GM13977 (cell line): ENCODE results near the gene APBA1.

ENCODE experiments used
- DNase-seq: peaks from one replicate; pipeline ENCODE4 v3.0.0; 2012; ENCODE audit warnings: low spot score
- in situ Hi-C: fragments of 300-500 bp; cut with MboI; formaldehyde crosslinking; loops from one replicate; pipeline ENCODE4 v1.12.0; 2022; ENCODE audit warnings: low sequenced_read_pairs, low pct_unique_long_range_greater_than_20kb, mixed read lengths, inconsistent platforms; ENCODE audit not compliant: unreplicated experiment
- TF ChIP-seq, protein P1 (sequence below): IDR thresholded peaks from 2 replicates; pipeline ENCODE4 v1.5.1; 2012; ENCODE audit warnings: mild to moderate bottlenecking, control low read depth; ENCODE audit not compliant: insufficient read depth; ENCODE audit errors: extremely low read depth, missing control alignments

Gene APBA1

GRCh38 chr9:69400470-69400869 is 271.7 kb downstream of the APBA1 start:
- no peak for DNase-seq
- TF ChIP-seq, protein P1, sequence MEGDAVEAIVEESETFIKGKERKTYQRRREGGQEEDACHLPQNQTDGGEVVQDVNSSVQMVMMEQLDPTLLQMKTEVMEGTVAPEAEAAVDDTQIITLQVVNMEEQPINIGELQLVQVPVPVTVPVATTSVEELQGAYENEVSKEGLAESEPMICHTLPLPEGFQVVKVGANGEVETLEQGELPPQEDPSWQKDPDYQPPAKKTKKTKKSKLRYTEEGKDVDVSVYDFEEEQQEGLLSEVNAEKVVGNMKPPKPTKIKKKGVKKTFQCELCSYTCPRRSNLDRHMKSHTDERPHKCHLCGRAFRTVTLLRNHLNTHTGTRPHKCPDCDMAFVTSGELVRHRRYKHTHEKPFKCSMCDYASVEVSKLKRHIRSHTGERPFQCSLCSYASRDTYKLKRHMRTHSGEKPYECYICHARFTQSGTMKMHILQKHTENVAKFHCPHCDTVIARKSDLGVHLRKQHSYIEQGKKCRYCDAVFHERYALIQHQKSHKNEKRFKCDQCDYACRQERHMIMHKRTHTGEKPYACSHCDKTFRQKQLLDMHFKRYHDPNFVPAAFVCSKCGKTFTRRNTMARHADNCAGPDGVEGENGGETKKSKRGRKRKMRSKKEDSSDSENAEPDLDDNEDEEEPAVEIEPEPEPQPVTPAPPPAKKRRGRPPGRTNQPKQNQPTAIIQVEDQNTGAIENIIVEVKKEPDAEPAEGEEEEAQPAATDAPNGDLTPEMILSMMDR = no peak
- in situ Hi-C loops = no loop called here

DNA sequence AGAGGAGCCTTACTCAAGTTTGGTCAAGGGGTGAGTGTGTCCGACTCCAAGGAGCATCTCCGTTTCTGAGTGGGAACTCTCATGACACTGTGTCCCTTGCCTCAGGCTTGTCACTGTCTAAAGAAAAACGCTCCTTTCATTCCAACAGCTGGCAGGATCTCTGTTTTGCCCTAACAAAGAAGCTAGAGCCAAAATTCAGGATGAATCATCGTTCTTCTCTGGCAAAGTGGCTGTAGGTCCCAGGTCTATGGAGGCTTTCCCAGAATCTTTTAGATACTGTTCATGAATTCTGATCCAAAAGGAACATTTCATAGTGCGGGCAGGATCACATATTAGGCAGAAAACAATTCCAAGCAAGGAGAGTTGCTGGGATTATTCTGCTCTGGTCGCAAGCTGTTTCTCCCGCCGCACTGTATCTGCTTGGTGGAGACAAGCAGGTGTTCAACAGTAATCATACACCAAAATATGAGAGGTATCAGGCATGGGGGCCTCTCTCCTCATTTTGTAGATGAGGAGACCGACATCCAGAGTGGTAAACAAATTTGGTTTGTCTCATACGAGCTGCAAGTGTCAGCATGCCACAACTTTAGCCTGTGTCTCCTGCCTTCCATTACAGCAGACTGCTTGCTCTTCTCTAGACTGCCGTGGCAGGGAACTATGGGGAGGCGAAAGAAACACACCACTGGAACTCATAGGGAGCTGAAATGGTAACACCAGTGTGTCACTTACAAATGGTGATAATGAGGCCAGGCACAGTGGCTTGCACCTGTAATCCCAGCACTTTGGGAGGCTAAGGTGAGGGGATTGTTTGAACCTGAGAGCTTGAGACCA is 274.6 kb downstream of the APBA1 start:
- in situ Hi-C loops = no loop called here
- DNase-seq = no peak

DNA sequence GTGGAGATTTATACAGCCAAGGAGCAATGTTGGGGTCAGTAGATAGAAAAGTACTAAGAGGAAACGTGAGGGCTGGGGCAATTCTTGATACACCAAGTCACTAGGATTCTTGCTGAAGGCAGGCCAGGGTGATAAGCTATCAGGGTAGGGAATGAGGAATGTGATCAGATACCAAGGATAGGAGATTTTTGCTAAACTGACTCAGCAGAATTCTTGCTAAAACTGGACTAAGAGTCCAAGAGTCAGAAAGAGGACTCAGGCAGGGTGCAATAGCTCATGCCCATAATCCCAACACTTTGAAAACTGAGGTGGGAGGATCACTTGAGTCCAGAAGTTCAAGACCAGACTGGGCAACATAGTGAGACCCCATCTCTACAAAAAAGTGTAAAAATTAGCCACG is 275.4 kb downstream of the APBA1 start:
- TF ChIP-seq, protein P1 = no peak
- DNase-seq = no peak
- in situ Hi-C loops = no loop called here

More for the DNA sequence above, 274.6 kb downstream of the APBA1 start:
- TF ChIP-seq, protein P1 = no peak

DNA sequence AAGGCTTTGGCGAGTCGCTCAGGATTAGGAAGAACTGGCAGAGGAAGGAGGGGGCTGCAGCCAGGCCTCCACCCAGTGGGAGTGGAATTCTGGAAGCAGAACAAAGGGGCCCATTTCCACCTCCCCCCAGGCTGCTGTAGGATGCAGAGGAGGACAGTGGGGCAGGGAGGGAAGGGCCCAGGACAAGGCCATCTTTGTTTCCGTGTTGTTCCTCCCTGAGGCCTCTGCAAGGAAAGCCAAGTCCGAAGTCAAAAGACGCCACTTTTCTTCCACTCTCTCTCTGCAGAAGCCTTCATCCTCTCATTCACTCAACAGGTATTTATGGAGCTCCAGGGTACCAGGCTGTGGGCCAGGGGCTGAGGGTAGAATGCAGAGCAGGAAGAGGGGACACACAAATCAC is 276.5 kb downstream of the APBA1 start:
- in situ Hi-C loops = no loop called here
- no peak for DNase-seq
- TF ChIP-seq, protein P1 = no peak

GRCh38 chr9:69393425-69393824 is 278.7 kb downstream of the APBA1 start:
- no peak for DNase-seq
- in situ Hi-C loops = no loop called here
- TF ChIP-seq, protein P1 = no peak

GRCh38 chr9:69392826-69393225 is 279.3 kb downstream of the APBA1 start:
- in situ Hi-C loops = no loop called here
- TF ChIP-seq, protein P1 = no peak
- DNase-seq = no peak

- TF ChIP-seq, protein P1 = no peak
- in situ Hi-C loops = no loop called here
- DNase-seq = no peak
These were observed 280.2 kb downstream of the APBA1 start for GRCh38 chr9:69391946-69392345.
